Tibial artery (tissue), 4 donors: ENCODE data around the gene NRXN3.

Source experiments
- DNase-seq, 2 donors: peaks; one replicate each; pipeline ENCODE4 v3.0.0-alpha.2; 2019
- H3K27ac ChIP-seq, 2 donors: fragments of 200-600 bp; sonication (generic) in 1 of 2; 1 replicate in 1 of 2; 2 replicates in 1 of 2; pipeline ENCODE4 v1.5.1; 2018 to 2019; ENCODE audit warnings: mild to moderate bottlenecking in 1 of 2
- H3K27me3 ChIP-seq, 2 donors: fragments of 200-600 bp; sonication (generic) in 1 of 2; one replicate each; pipeline versions ENCODE4 v1.5.1 to v1.6.0; 2016 to 2019
- H3K36me3 ChIP-seq, 3 donors: fragments of 200-600 bp; sonication (generic) in 2 of 3; one replicate each; pipeline ENCODE4 v1.5.1; 2016 to 2019; ENCODE audit warnings: mild to moderate bottlenecking in 2 of 3
- H3K4me1 ChIP-seq, 4 donors: fragments of 200-600 bp; sonication (generic) in 2 of 4; 1 replicate in 3 of 4; 2 replicates in 1 of 4; pipeline ENCODE4 v1.5.1; 2016 to 2019
- H3K4me3 ChIP-seq, 2 donors: fragments of 200-600 bp; sonication (generic) in 1 of 2; 1 replicate in 1 of 2; 2 replicates in 1 of 2; pipeline ENCODE4 v1.5.1; 2018 to 2019; ENCODE audit warnings: mild to moderate bottlenecking in 2 of 2
- H3K9me3 ChIP-seq, 3 donors: fragments of 200-600 bp; sonication (generic) in 1 of 3; one replicate each; pipeline ENCODE4 v1.5.1; 2016 to 2019
- CTCF ChIP-seq, 2 experiments: fragments of 200-600 bp in 1 of 2; fragments of 450-650 bp in 1 of 2; IDR thresholded peaks; one replicate each; pipeline ENCODE4 v1.5.1; 2017 to 2019; ENCODE audit warnings: antibody characterized with exemption in 2 of 2, mild to moderate bottlenecking in 1 of 2, moderate library complexity in 1 of 2
- intact Hi-C: fragments of 100-400 bp; cut with DNase I; formaldehyde crosslinking; loops from one replicate; pipeline ENCODE4 v1.15.0; 2023; ENCODE audit warnings: low total_unique reads

The NRXN3 gene

GRCh38 chr14:78292003-78292402 lies 121.8 kb downstream of the NRXN3 start:
- Histone ChIP-seq H3K27ac (no peak overlapping the region), H3K4me3 (no peak overlapping the region), H3K9me3 (no peaks in the 10 kb centered on the region), H3K36me3 (no peaks in the 10 kb centered on the region), H3K4me1 (no peaks in the 10 kb centered on the region), H3K27me3 (no peaks in the 10 kb centered on the region)
- DNase-seq, result no peak
- TF ChIP-seq CTCF (IDR thresholded peaks at IDR 0.05), result no peak
- intact Hi-C loops, result no loop called here

- no peak overlapping the region for H3K27ac ChIP-seq
- intact Hi-C loops, result no loop called here
- H3K36me3 ChIP-seq, result no peaks in the 10 kb centered on the region
- no peak overlapping the region for H3K4me3 ChIP-seq
- H3K27me3 ChIP-seq, result peaks cover 0 to 6% of the 10 kb centered on the region in 2 donors
- DNase-seq, result no peak
- no peaks in the 10 kb centered on the region for H3K9me3 ChIP-seq
- no peak for TF ChIP-seq CTCF (IDR thresholded peaks at IDR 0.05)
- H3K4me1 ChIP-seq, result no peaks in the 10 kb centered on the region
These were observed 127.7 kb downstream of the NRXN3 start for GRCh38 chr14:78297858-78298257.

- TF ChIP-seq CTCF (IDR thresholded peaks at IDR 0.05), result no peak
- H3K4me1 ChIP-seq, result no peaks in the 10 kb centered on the region
- intact Hi-C loops, result no loop called here
- H3K27me3 ChIP-seq, result peaks cover 0 to 6% of the 10 kb centered on the region in 2 donors
- no peak for DNase-seq
- no peaks in the 10 kb centered on the region for H3K36me3 ChIP-seq
- H3K27ac ChIP-seq, result no peak overlapping the region
- no peaks in the 10 kb centered on the region for H3K9me3 ChIP-seq
- no peak overlapping the region for H3K4me3 ChIP-seq
These were observed 128.1 kb downstream of the NRXN3 start for GRCh38 chr14:78298298-78298697.

GRCh38 chr14:78302841-78303240 lies 132.7 kb downstream of the NRXN3 start:
- Histone ChIP-seq H3K36me3 (no peaks in the 10 kb centered on the region), H3K27me3 (peaks cover 0 to 4% of the 10 kb centered on the region in 2 donors), H3K4me3 (no peak overlapping the region), H3K4me1 (no peaks in the 10 kb centered on the region), H3K27ac (no peak overlapping the region), H3K9me3 (no peaks in the 10 kb centered on the region)
- no peak for TF ChIP-seq CTCF (IDR thresholded peaks at IDR 0.05)
- no peak for DNase-seq
- intact Hi-C loops, result no loop called here

- Histone ChIP-seq H3K9me3 (no peaks in the 10 kb centered on the region), H3K4me3 (no peak overlapping the region), H3K27me3 (no peaks in the 10 kb centered on the region), H3K4me1 (no peaks in the 10 kb centered on the region), H3K36me3 (no peaks in the 10 kb centered on the region), H3K27ac (no peak overlapping the region)
- intact Hi-C loops, result no loop called here
- TF ChIP-seq CTCF (IDR thresholded peaks at IDR 0.05), result no peak
- no peak for DNase-seq
These were observed 137.5 kb downstream of the NRXN3 start for GRCh38 chr14:78307671-78308070.

- no peak for TF ChIP-seq CTCF (IDR thresholded peaks at IDR 0.05)
These were observed 137.9 kb downstream of the NRXN3 start for GRCh38 chr14:78308079-78308478.

More at GRCh38 chr14:78308079-78308478, 137.9 kb downstream of the NRXN3 start:
- no peak overlapping the region for H3K4me3 ChIP-seq
- no peaks in the 10 kb centered on the region for H3K4me1 ChIP-seq
- intact Hi-C loops, result no loop called here
- H3K27ac ChIP-seq, result no peak overlapping the region
- H3K27me3 ChIP-seq, result no peaks in the 10 kb centered on the region
- no peaks in the 10 kb centered on the region for H3K9me3 ChIP-seq
- no peaks in the 10 kb centered on the region for H3K36me3 ChIP-seq
- DNase-seq, result no peak
